HUES6 (cell line): ENCODE data around the gene SDK1.

ENCODE experiments used
- H3K27ac ChIP-seq: 2 replicates; pipeline ENCODE4 v1.7.0; 2013; ENCODE audit warnings: low read depth, mild to moderate bottlenecking, low read length, inconsistent platforms
- H3K27me3 ChIP-seq: 2 replicates; pipeline ENCODE4 v1.6.1; 2013; ENCODE audit warnings: low read length; ENCODE audit not compliant: control insufficient read depth, insufficient read depth
- H3K36me3 ChIP-seq: 2 replicates; pipeline ENCODE4 v1.6.1; 2013; ENCODE audit warnings: low read length; ENCODE audit not compliant: control insufficient read depth, insufficient read depth
- H3K4me1 ChIP-seq: 2 replicates; pipeline ENCODE4 v1.6.1; 2013; ENCODE audit warnings: low read length; ENCODE audit not compliant: control insufficient read depth, insufficient read depth
- H3K4me3 ChIP-seq: 2 replicates; pipeline ENCODE4 v1.5.1; 2013; ENCODE audit warnings: low read depth, low read length
- H3K9ac ChIP-seq: one replicate; pipeline ENCODE4 v1.6.1; 2013; ENCODE audit warnings: mild to moderate bottlenecking, low read length
- H3K9me3 ChIP-seq: 2 replicates; pipeline ENCODE4 v1.6.1; 2013; ENCODE audit warnings: low read depth, low read length; ENCODE audit not compliant: control insufficient read depth, insufficient read depth

The SDK1 gene

DNA sequence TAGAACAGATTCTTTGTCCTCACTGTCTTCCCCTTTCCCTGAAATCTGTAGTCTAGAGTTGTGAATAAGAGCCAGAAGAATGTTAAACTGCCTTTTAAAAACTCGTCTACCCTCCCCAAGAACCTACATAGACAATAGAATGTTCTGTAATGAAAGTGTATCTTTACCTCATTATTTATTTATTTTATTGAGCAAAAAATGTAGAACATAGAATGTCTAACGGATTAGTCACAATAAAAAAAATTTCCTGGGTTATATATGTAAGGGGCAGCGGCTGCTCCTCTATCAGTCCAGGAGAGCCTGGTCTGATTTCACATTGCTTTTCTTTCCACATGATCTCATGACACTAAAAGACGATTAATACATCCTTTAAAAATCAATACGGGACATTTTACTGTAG lies 135.7 kb downstream of the SDK1 start:
- Histone ChIP-seq H3K9me3 (no peaks in the 10 kb centered on the region), H3K4me1 (peaks cover 5% of the 10 kb centered on the region; the same call in 1 of the 2 replicates), H3K9ac (no peak overlapping the region), H3K27me3 (no peaks in the 10 kb centered on the region), H3K36me3 (no peaks in the 10 kb centered on the region), H3K27ac (no peak overlapping the region), H3K4me3 (no peak overlapping the region)

DNA sequence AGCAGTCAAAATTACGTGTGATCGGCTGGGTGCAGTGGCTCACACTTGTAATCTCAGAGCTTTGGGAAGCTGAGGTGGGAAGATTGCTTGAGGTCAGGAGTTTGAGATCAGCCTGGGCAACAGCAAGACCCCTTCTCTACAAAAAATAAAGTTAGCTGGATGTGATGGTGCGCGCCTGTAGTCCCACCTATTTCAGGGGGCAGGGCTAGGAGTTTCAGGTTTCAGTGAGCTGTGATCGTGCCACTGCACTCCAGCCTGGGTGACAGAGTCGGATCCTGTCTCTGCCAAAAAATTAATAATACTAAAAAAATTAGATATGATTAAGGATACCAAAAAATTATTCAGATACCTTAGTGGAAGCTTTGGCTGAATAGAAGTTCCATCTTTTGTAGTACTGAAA lies 136.4 kb downstream of the SDK1 start:
- Histone ChIP-seq H3K27ac (no peak overlapping the region), H3K36me3 (no peaks in the 10 kb centered on the region), H3K4me1 (peaks cover 5% of the 10 kb centered on the region; the same call in 1 of the 2 replicates), H3K9me3 (no peaks in the 10 kb centered on the region), H3K9ac (no peak overlapping the region), H3K27me3 (no peaks in the 10 kb centered on the region), H3K4me3 (no peak overlapping the region)

DNA sequence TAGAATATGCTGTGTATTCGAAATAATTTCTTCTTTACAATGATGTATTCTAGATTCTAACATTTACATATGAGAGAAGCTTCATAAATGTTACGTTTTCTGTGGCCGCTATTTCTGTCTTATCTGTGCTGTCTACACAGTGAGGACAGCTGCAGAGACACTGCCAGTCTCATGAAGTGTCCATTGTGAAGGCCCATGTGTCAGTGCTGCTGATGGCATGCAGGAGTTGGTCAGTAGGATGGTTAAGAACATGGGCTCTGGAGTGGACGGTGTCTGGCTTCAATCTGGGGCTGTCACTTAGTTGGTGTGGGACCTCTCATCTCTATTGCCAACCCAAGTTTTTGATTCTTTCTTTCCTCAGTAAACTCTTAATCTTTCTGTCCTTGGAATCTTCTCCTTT lies 137.3 kb downstream of the SDK1 start:
- Histone ChIP-seq H3K36me3 (no peaks in the 10 kb centered on the region), H3K4me3 (no peak overlapping the region), H3K9ac (no peak overlapping the region), H3K9me3 (no peaks in the 10 kb centered on the region), H3K4me1 (peaks cover 5% of the 10 kb centered on the region; the same call in 1 of the 2 replicates), H3K27me3 (no peaks in the 10 kb centered on the region), H3K27ac (no peak overlapping the region)

- Histone ChIP-seq H3K27ac (no peak overlapping the region), H3K36me3 (no peaks in the 10 kb centered on the region), H3K9me3 (no peaks in the 10 kb centered on the region), H3K4me3 (no peak overlapping the region), H3K9ac (no peak overlapping the region), H3K4me1 (peaks cover 5% of the 10 kb centered on the region; the same call in 1 of the 2 replicates), H3K27me3 (no peaks in the 10 kb centered on the region)
Measured at GRCh38 chr7:3439333-3440030, 138.4 kb downstream of the SDK1 start.

- Histone ChIP-seq H3K9ac (no peak overlapping the region), H3K9me3 (no peaks in the 10 kb centered on the region), H3K27ac (no peak overlapping the region), H3K4me3 (no peak overlapping the region), H3K4me1 (peaks cover 5% of the 10 kb centered on the region; the same call in 1 of the 2 replicates), H3K27me3 (no peaks in the 10 kb centered on the region), H3K36me3 (no peaks in the 10 kb centered on the region)
Measured at GRCh38 chr7:3440509-3440908, 139.5 kb downstream of the SDK1 start.

DNA sequence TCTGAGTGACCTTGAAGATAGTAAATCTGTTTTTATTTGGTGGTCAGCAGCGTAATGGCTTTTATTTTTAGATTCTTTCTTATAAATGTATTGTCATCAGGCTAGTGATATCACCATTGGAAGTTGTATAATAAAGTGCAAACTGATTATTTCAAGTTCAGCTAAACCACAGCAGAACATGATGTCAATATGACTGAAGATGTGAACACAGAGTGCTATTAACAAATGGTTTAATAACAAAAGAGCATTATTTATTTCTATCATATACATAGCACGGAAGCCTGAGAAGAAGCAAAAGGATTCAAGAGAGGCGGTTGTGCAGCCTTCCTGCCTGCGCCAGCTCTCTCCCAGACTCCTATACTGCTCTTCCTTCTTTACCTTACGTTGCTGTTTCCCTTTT lies 142.7 kb downstream of the SDK1 start:
- no peaks in the 10 kb centered on the region for H3K9me3 ChIP-seq
- no peaks in the 10 kb centered on the region for H3K27me3 ChIP-seq
- no peak overlapping the region for H3K9ac ChIP-seq
- H3K27ac ChIP-seq, result no peak overlapping the region
- no peaks in the 10 kb centered on the region for H3K4me1 ChIP-seq
- no peaks in the 10 kb centered on the region for H3K36me3 ChIP-seq
- no peak overlapping the region for H3K4me3 ChIP-seq

DNA sequence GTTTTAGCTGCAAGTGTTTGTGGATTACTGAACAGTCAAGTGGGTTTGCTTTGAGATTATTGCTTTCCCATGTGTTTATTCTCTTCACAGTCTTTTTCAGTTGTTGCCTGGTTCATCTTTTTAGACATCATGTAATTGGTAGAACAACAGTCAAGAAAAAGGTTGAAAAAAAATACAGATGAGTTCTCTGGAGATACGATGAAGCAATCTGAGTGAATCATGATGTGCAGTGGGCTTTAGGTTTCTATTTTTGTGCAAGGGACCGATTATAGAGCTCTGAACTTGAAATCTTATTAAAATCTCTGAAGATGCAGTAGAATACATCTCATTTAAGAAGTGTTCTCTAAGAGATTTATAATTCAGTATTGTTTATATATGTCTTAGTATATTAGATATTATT lies 145.7 kb downstream of the SDK1 start:
- Histone ChIP-seq H3K27me3 (no peaks in the 10 kb centered on the region), H3K9me3 (no peaks in the 10 kb centered on the region), H3K4me1 (peaks cover 5% of the 10 kb centered on the region; the same call in 1 of the 2 replicates), H3K4me3 (no peak overlapping the region), H3K36me3 (no peaks in the 10 kb centered on the region), H3K9ac (no peak overlapping the region), H3K27ac (no peak overlapping the region)

- Histone ChIP-seq H3K9me3 (no peaks in the 10 kb centered on the region), H3K27me3 (no peaks in the 10 kb centered on the region), H3K9ac (no peak overlapping the region), H3K36me3 (no peaks in the 10 kb centered on the region), H3K4me1 (peaks cover 14% of the 10 kb centered on the region; the same call in 1 of the 2 replicates), H3K4me3 (no peak overlapping the region), H3K27ac (no peak overlapping the region)
Measured at GRCh38 chr7:3451701-3452100, 150.6 kb downstream of the SDK1 start.

DNA sequence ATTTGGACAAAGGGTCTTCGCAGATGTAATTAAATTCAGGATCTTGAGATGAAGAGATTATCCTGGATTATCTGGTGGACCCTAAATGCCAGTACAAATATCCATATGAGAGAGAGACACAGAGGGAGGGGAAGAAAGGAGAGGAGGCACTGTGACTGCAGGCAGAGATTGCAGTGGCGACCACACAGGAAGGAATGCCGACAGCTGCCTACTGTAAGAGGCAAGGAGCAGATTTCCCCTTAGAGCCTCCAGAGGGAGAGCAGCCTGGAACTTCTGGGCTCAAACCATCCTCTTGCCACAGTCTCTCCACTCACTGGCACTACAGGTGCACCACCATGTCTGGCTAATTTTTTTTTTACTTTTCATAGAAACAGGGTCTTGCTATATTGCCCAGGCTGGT lies 152.3 kb downstream of the SDK1 start:
- Histone ChIP-seq H3K27me3 (no peaks in the 10 kb centered on the region), H3K9me3 (no peaks in the 10 kb centered on the region), H3K27ac (no peak overlapping the region), H3K4me3 (no peak overlapping the region), H3K9ac (no peak overlapping the region), H3K4me1 (peaks cover 14% of the 10 kb centered on the region; the same call in 1 of the 2 replicates), H3K36me3 (no peaks in the 10 kb centered on the region)

DNA sequence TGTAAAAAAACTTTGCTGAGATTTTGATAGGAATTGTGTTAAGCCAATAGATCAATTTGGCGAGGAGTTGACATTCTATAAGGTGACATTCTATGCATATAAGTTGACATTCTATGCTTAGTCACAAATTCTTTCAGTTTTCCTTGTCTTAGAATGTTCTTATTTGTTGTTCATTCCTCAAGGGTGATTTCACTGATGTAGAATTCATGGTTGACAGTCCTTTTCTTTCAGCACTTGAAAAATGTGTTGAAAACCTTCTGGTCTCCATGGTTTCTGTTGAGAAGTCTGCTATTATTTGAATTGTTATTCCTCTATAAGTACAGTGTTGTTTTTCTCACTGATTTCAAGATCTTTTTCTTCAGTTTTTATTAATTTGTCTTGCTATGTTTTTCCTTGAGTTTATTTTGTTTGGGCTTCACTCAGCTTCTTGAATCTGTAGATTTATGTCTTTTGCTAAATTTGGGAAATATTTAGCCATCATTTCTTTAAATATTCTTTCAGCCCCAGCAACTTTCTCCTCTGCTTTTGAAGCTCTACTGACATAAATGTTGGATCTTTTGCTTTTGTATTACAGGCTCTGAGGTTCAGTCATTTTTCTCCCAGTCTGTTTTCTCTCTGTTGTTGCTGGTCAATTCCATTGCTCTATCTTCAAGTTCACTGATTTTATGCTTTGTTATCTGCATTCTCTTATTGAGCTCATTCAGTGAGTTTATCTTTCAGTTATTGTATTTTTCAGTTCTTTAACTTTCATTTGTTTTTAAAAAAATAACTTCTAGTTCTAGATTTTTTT lies 154.9 kb downstream of the SDK1 start:
- Histone ChIP-seq H3K36me3 (no peaks in the 10 kb centered on the region), H3K27me3 (no peaks in the 10 kb centered on the region), H3K27ac (no peak overlapping the region), H3K4me1 (0 out of 2 replicates have a peak, but pooled peaks cover 9% of the 10 kb centered on the region), H3K9ac (no peak overlapping the region), H3K4me3 (no peak overlapping the region), H3K9me3 (no peaks in the 10 kb centered on the region)

GRCh38 chr7:3459111-3459510 lies 158.1 kb downstream of the SDK1 start:
- Histone ChIP-seq H3K36me3 (no peaks in the 10 kb centered on the region), H3K4me3 (no peak overlapping the region), H3K27me3 (no peaks in the 10 kb centered on the region), H3K27ac (no peak overlapping the region), H3K9ac (no peak overlapping the region), H3K9me3 (no peaks in the 10 kb centered on the region), H3K4me1 (no peaks in the 10 kb centered on the region)
